IMR-90 (cell line): Measurements from ENCODE around the gene RPL27A. TPM values are rescaled to one million over a fixed set of nuclear protein-coding genes. Genes with fewer than 3 reads are reported as not detected.

Experiments
- ATAC-seq: fragments of 200-7000 bp; cut with Tn5 transposase; 2 replicates; pipeline ENCODE4 v1.9.1; 2020; ENCODE audit warnings: low read depth, mild to moderate bottlenecking, moderate library complexity
- BruUV-seq: library from RNA; stranded (reverse); fragments of 400-500 nt; replicated peaks from 2 replicates; lab custom pipeline; 2021; lab: Mats Ljungman, UMichigan
- CTCF ChIA-PET: fragments of 300-600 bp; formaldehyde crosslinking; extraction: SDS; loops from one replicate; lab custom pipeline; 2021; ENCODE audit warnings: antibody characterized with exemption; lab: Yijun Ruan, JAX
- POLR2A ChIA-PET: fragments of 300-600 bp; sonication (Branson Sonifier 250); formaldehyde crosslinking; loops from one replicate; lab custom pipeline; 2022; ENCODE audit warnings: antibody characterized with exemption; ENCODE audit not compliant: unreplicated experiment; lab: Charles Lee
- DNase-seq: peaks from one replicate; pipeline ENCODE4 v3.0.0; 2013
- H2AFZ ChIP-seq: replicated peaks from 2 replicates; pipeline ENCODE3; 2013; ENCODE audit warnings: low read length, mild to moderate bottlenecking; ENCODE audit not compliant: poor library complexity
- H2AK5ac ChIP-seq: 2 replicates; pipeline ENCODE4 v1.6.1; 2013; ENCODE audit warnings: low read depth, low read length, inconsistent platforms
- H2AK9ac ChIP-seq: replicated peaks from 2 replicates; pipeline ENCODE3; 2013; ENCODE audit warnings: mild to moderate bottlenecking, low read depth, low read length, moderate library complexity; ENCODE audit not compliant: poor library complexity
- H2BK120ac ChIP-seq: 2 replicates; pipeline ENCODE4 v1.6.1; 2013; ENCODE audit warnings: low read depth, low read length, inconsistent platforms
- H2BK15ac ChIP-seq: 3 replicates; pipeline ENCODE4 v1.6.1; 2013; ENCODE audit warnings: low read depth, low read length, inconsistent platforms
- H2BK20ac ChIP-seq: 2 replicates; pipeline ENCODE4 v1.6.1; 2013; ENCODE audit warnings: low read depth, mild to moderate bottlenecking, inconsistent platforms, low read length, moderate library complexity
- H2BK5ac ChIP-seq: 2 replicates; pipeline ENCODE4 v1.6.1; 2013; ENCODE audit warnings: mild to moderate bottlenecking, low read depth, low read length, inconsistent platforms; ENCODE audit not compliant: poor library complexity, severe bottlenecking
- H3K14ac ChIP-seq: replicated peaks from 2 replicates; pipeline ENCODE4 v1.6.1; 2013; ENCODE audit warnings: low read depth, low read length, inconsistent platforms
- H3K18ac ChIP-seq: 2 replicates; pipeline ENCODE4 v1.6.1; 2013; ENCODE audit warnings: low read depth, low read length, control low read depth
- H3K23ac ChIP-seq: 2 replicates; pipeline ENCODE4 v1.6.1; 2013; ENCODE audit warnings: low read depth, low read length, inconsistent platforms
- H3K27ac ChIP-seq: 2 replicates; pipeline ENCODE4 v1.5.1; 2013; ENCODE audit warnings: mild to moderate bottlenecking, control low read depth, low read length; ENCODE audit not compliant: insufficient read depth
- H3K27me3 ChIP-seq: 2 replicates; pipeline ENCODE4 v1.6.1; 2013; ENCODE audit warnings: low read length; ENCODE audit not compliant: control insufficient read depth, insufficient read depth
- H3K36me3 ChIP-seq: 2 replicates; pipeline ENCODE4 v1.6.1; 2013; ENCODE audit warnings: low read length, mixed read lengths; ENCODE audit not compliant: control insufficient read depth, insufficient read depth
- H3K4ac ChIP-seq: 2 replicates; pipeline ENCODE4 v1.6.1; 2013; ENCODE audit warnings: low read depth, low read length, inconsistent platforms
- H3K4me1 ChIP-seq: 2 replicates; pipeline ENCODE4 v1.6.1; 2013; ENCODE audit warnings: low read length, mixed read lengths; ENCODE audit not compliant: control insufficient read depth, insufficient read depth
- H3K4me2 ChIP-seq: 2 replicates; pipeline ENCODE4 v1.6.1; 2013; ENCODE audit warnings: low read depth, mild to moderate bottlenecking, control low read depth, low read length, moderate library complexity
- H3K4me3 ChIP-seq: 2 replicates; pipeline ENCODE4 v1.5.1; 2013; ENCODE audit warnings: low read depth, mild to moderate bottlenecking, control low read depth, low read length, moderate library complexity; ENCODE audit not compliant: insufficient read depth
- H3K56ac ChIP-seq: 2 replicates; pipeline ENCODE4 v1.6.1; 2013; ENCODE audit warnings: low read length, inconsistent platforms; ENCODE audit not compliant: insufficient read depth; ENCODE audit errors: extremely low read depth
- H3K79me1 ChIP-seq, 2 experiments: 2 replicates each; pipeline ENCODE4 v1.6.1; 2013; ENCODE audit warnings: low read length in 2 of 2, inconsistent platforms in 1 of 2, low read depth in 1 of 2
- H3K9ac ChIP-seq: 2 replicates; pipeline ENCODE4 v1.6.1; 2013; ENCODE audit warnings: low read depth, low read length, control low read depth
- H3K9me1 ChIP-seq: 2 replicates; pipeline ENCODE4 v1.6.1; 2013; ENCODE audit warnings: low read length, inconsistent platforms; ENCODE audit not compliant: insufficient read depth
- H3K9me3 ChIP-seq: 2 replicates; pipeline ENCODE4 v1.6.1; 2013; ENCODE audit warnings: low read length; ENCODE audit not compliant: control insufficient read depth, insufficient read depth
- H4K20me1 ChIP-seq: 2 replicates; pipeline ENCODE4 v1.6.1; 2013; ENCODE audit warnings: low read length, inconsistent platforms; ENCODE audit not compliant: insufficient read depth
- H4K5ac ChIP-seq: 2 replicates; pipeline ENCODE4 v1.6.1; 2013; ENCODE audit warnings: mild to moderate bottlenecking, low read depth, low read length, control low read depth
- H4K8ac ChIP-seq, 2 experiments: 2 replicates each; pipeline ENCODE4 v1.6.1; 2013; ENCODE audit warnings: low read depth in 2 of 2, low read length in 2 of 2, control low read depth in 1 of 2, inconsistent platforms in 1 of 2
- H4K91ac ChIP-seq: 2 replicates; pipeline ENCODE4 v1.6.1; 2013; ENCODE audit warnings: low read depth, low read length, inconsistent platforms; ENCODE audit not compliant: insufficient read depth
- BHLHE40 ChIP-seq: fragments of 150-350 bp; IDR thresholded peaks from 2 replicates; pipeline ENCODE4 v1.6.1; 2016; ENCODE audit warnings: mild to moderate bottlenecking, low read depth, low read length
- CEBPB ChIP-seq: IDR thresholded peaks from 2 replicates; pipeline ENCODE4 v1.6.1; 2012; ENCODE audit warnings: low read depth, low read length, improper control_type of control experiment
- CHD1 ChIP-seq: IDR thresholded peaks from 2 replicates; pipeline ENCODE4 v1.6.1; 2012; ENCODE audit warnings: low read depth, low read length, improper control_type of control experiment
- ELK1 ChIP-seq: fragments of 150-350 bp; IDR thresholded peaks from 2 replicates; pipeline ENCODE4 v1.6.1; 2016; ENCODE audit warnings: low read depth, mild to moderate bottlenecking, low read length, moderate library complexity, borderline replicate concordance
- MXI1 ChIP-seq: IDR thresholded peaks from 2 replicates; pipeline ENCODE4 v1.6.1; 2012; ENCODE audit warnings: low read depth, mild to moderate bottlenecking, low read length, moderate library complexity, borderline replicate concordance
- POLR2A ChIP-seq: IDR thresholded peaks from 2 replicates; pipeline ENCODE4 v1.6.1; 2012; ENCODE audit warnings: mild to moderate bottlenecking, low read depth, low read length
- RAD21 ChIP-seq: IDR thresholded peaks from 2 replicates; pipeline ENCODE4 v1.6.1; 2012; ENCODE audit warnings: low read length, improper control_type of control experiment
- RCOR1 ChIP-seq: IDR thresholded peaks from 2 replicates; pipeline ENCODE4 v1.6.1; 2012; ENCODE audit warnings: mild to moderate bottlenecking, low read length, improper control_type of control experiment; ENCODE audit not compliant: insufficient replicate concordance
- SMC3 ChIP-seq: fragments of 150-350 bp; IDR thresholded peaks from 2 replicates; pipeline ENCODE4 v1.6.1; 2016; ENCODE audit warnings: low read depth, mild to moderate bottlenecking, antibody characterized with exemption, low read length, moderate library complexity
- WGBS, 2 experiments: methylation state at CpG; one replicate each; pipeline versions ENCODE4 v1.1.5 to v1.1.7; 2013; ENCODE audit warnings: missing lambda C conversion rate in 2 of 2; ENCODE audit not compliant: insufficient read length in 1 of 2; ENCODE audit errors: extremely low coverage in 2 of 2; 5-methylcytosine and 5-hydroxymethylcytosine counted together
- dilution Hi-C: fragments of 300-500 bp; cut with HindIII; formaldehyde crosslinking; loops from one replicate; pipeline ENCODE4 v1.14.3; 2018; ENCODE audit warnings: low sequenced_read_pairs; ENCODE audit not compliant: unreplicated experiment
- in situ Hi-C: fragments of 300-500 bp; cut with MboI; formaldehyde crosslinking; loops from 3 replicates; pipeline ENCODE4 v1.14.3; 2019; ENCODE audit warnings: low sequenced_read_pairs, inconsistent platforms, mixed read lengths
- intact Hi-C: fragments of 100-400 bp; cut with micrococcal nuclease; formaldehyde crosslinking; loops from 2 replicates; pipeline ENCODE4 v1.10.0; 2022
- polyA plus RNA-seq, 3 experiments: library from polyadenylated mRNA; depleted of rRNA; stranded (reverse); fragments of >200 nt; gene quantifications; 2 replicates each; pipeline ENCODE4 v1.2.3, GENCODE V29; 2012; ENCODE audit warnings: low replicate concordance in 1 of 3
- total RNA-seq: library from RNA; depleted of rRNA; stranded (reverse); fragments of >200 nt; gene quantifications from 2 replicates; pipeline ENCODE4 v1.2.3, GENCODE V29; 2012
- TF ChIP-seq, protein P1 (sequence below): conservative IDR thresholded peaks from 2 replicates; pipeline ENCODE4 v1.5.1; 2012; ENCODE audit warnings: mild to moderate bottlenecking, low read depth, low read length, improper control_type of control experiment
- TF ChIP-seq, protein P2 (sequence below): fragments of 150-350 bp; IDR thresholded peaks from 2 replicates; pipeline ENCODE4 v1.6.1; 2017; ENCODE audit warnings: mild to moderate bottlenecking, antibody characterized with exemption, low read length, low read depth

Gene RPL27A
- total and polyA plus RNA-seq, 2 of the 4 experiments (the other 2 are of a cell fraction): 786 to 849 TPM

DNA sequence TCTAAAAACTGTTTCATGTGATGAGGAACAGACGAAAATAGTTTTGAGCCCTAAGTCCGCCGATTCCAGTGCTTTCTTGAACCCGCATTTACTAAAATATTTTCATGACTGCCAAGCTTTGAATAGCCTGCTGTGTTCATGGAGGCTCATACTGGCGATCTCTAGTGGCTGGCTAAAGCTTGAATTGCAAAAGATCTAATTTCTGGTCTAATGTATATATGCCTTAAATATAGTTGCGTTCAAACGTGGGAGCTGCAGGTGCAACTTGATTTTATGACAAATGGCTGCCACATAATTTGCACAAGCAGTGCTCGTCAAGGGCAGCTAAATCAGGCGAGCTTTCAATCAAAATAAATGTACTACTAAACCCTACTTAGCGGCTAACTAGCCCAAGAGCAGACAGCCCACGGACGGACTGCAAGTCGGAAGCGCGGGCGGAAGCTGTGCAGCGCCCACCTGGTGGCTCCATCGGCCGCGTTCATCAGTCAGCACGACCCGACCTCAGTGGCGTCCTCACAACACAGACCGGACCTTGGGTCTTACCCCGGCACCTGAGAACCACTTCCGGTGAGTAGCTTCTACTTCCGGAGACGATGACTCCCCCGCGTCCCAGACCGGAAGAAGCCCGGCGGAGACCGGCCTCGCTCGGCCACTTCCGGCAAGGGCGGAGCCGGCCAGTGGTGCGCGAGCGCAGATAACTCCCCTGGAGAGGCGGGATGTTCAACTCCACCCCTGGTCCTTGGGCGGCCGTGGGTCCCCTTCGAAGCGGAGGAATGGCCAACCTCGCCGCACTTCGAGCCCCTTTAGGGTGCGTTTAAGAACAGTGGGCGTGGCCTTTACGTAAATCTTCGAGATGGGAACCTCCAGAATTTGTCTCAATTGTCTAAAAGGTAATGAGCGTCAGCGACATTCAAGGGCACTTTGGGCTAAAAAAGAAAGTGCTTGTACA lies 6.1 kb downstream of the RPL27A start:
- Histone ChIP-seq H3K4me3 (peak overlapping the region; percentile 52), H2BK15ac (no peak overlapping the region; the same call in 2 of the 3 replicates), H3K18ac (no peak overlapping the region), H3K9me1 (no peaks in the 10 kb centered on the region; the same call in 1 of the 2 replicates), H4K91ac (peak overlapping the region; percentile 75), H2BK120ac (0 out of 2 replicates have a peak overlapping the region, but pooled peaks have one; percentile 9), H2BK5ac (peak overlapping the region; percentile 70), H4K8ac (peak overlapping the region; percentile 74 to 92), H3K79me1 (peaks cover 24 to 44% of the 10 kb centered on the region in 2 experiments), H4K5ac (peak overlapping the region; percentile 73), H2AFZ (peak overlapping the region; percentile 90), H3K9me3 (no peaks in the 10 kb centered on the region), H2AK5ac (peak overlapping the region; percentile 81), H2AK9ac (peak overlapping the region; percentile 91), H3K23ac (peak overlapping the region; percentile 71; the same call in 1 of the 2 replicates), H3K14ac (peak overlapping the region; percentile 69), H3K27ac (peak overlapping the region; percentile 77), H3K4me2 (peak overlapping the region; percentile 86), H4K20me1 (peaks cover 24% of the 10 kb centered on the region; the same call in 1 of the 2 replicates), H3K9ac (peak overlapping the region; percentile 71), H3K56ac (peak overlapping the region; percentile 86), H3K4me1 (peaks cover 7% of the 10 kb centered on the region), H3K27me3 (no peaks in the 10 kb centered on the region), H3K36me3 (peaks cover 51% of the 10 kb centered on the region), H3K4ac (peak overlapping the region; percentile 85), H2BK20ac (no peak overlapping the region)
- POLR2A ChIA-PET: interaction anchor here (0.6 to 1.1 kb wide), 7 partner anchors 11 to 697 kb away, joined by 3 to 7 read pairs (median 4); a partner anchor contains a TSS
- peak; percentile 89 for ATAC-seq
- whole genome bisulfite sequencing, 2 experiments: 1% methylated on average over 14 of the region's 56 CpGs; no CpG with 5 or more reads in 1 of the 2 experiments
- intact Hi-C loops (loop anchor here (1.0 to 10.0 kb wide), 7 partner anchors 30 to 464 kb away; partner anchors contain the start of gene AKIP1), in situ Hi-C loops (loop anchor here (25.0 kb wide), 1 partner anchor 449 kb away; no protein-coding TSS in a partner anchor), dilution Hi-C loops (no loop called here)
- no TSS peak for BruUV-seq
- peak; percentile 96 for DNase-seq
- CTCF ChIA-PET: interaction anchor here (0.6 to 1.4 kb wide), 3 partner anchors 20 to 133 kb away, joined by 3 to 4 read pairs (median 3); no protein-coding TSS in a partner anchor
- TF ChIP-seq RAD21: peak; percentile 40
- TF ChIP-seq POLR2A: peak; percentile 80
- TF ChIP-seq, protein P1, sequence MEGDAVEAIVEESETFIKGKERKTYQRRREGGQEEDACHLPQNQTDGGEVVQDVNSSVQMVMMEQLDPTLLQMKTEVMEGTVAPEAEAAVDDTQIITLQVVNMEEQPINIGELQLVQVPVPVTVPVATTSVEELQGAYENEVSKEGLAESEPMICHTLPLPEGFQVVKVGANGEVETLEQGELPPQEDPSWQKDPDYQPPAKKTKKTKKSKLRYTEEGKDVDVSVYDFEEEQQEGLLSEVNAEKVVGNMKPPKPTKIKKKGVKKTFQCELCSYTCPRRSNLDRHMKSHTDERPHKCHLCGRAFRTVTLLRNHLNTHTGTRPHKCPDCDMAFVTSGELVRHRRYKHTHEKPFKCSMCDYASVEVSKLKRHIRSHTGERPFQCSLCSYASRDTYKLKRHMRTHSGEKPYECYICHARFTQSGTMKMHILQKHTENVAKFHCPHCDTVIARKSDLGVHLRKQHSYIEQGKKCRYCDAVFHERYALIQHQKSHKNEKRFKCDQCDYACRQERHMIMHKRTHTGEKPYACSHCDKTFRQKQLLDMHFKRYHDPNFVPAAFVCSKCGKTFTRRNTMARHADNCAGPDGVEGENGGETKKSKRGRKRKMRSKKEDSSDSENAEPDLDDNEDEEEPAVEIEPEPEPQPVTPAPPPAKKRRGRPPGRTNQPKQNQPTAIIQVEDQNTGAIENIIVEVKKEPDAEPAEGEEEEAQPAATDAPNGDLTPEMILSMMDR: peak; percentile 20; the same call in 1 of the 2 replicates
- TF ChIP-seq RCOR1: no peak
- peak; percentile 73; the same call in 1 of the 2 replicates for TF ChIP-seq ELK1
- TF ChIP-seq, protein P2, sequence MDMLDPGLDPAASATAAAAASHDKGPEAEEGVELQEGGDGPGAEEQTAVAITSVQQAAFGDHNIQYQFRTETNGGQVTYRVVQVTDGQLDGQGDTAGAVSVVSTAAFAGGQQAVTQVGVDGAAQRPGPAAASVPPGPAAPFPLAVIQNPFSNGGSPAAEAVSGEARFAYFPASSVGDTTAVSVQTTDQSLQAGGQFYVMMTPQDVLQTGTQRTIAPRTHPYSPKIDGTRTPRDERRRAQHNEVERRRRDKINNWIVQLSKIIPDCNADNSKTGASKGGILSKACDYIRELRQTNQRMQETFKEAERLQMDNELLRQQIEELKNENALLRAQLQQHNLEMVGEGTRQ: no peak
- no peak for TF ChIP-seq CEBPB
- TF ChIP-seq BHLHE40: 0 out of 2 replicates have a peak, but pooled peaks have one; percentile 8
- peak; percentile 94 for TF ChIP-seq MXI1
- no peak for TF ChIP-seq CHD1
- TF ChIP-seq SMC3: peak; percentile 18; the same call in 1 of the 2 replicates
